HAP-1 (cell line): ENCODE results near the gene TDRD9.

ENCODE experiments used
- DNase-seq, 2 experiments: peaks; one replicate each; pipeline ENCODE4 v3.0.0-alpha.2; 2016 to 2020; ENCODE audit warnings: low spot score in 2 of 2
- H3K27me3 ChIP-seq: fragments of 250-450 bp; sonication (Bioruptor Pico); 2 replicates; pipeline ENCODE4 v1.5.1; 2020; ENCODE audit warnings: low read depth, mild to moderate bottlenecking, moderate library complexity
- H3K36me3 ChIP-seq: fragments of 250-450 bp; sonication (Bioruptor Pico); replicated peaks from 2 replicates; pipeline ENCODE4 v1.5.1; 2020; ENCODE audit warnings: mild to moderate bottlenecking
- H3K4me1 ChIP-seq: fragments of 250-450 bp; sonication (Bioruptor Pico); 2 replicates; pipeline ENCODE4 v1.5.1; 2020; ENCODE audit warnings: mild to moderate bottlenecking
- H3K4me3 ChIP-seq: fragments of 250-450 bp; sonication (Bioruptor Pico); 2 replicates; pipeline ENCODE4 v1.5.1; 2020; ENCODE audit warnings: mild to moderate bottlenecking, moderate library complexity
- H3K9me3 ChIP-seq: fragments of 250-450 bp; sonication (Bioruptor Pico); 2 replicates; pipeline ENCODE4 v1.5.1; 2020; ENCODE audit warnings: mild to moderate bottlenecking, moderate library complexity
- in situ Hi-C: fragments of 300-500 bp; cut with MboI; formaldehyde crosslinking; loops from 3 replicates; pipeline ENCODE4 v1.14.3; 2020; ENCODE audit warnings: low sequenced_read_pairs, inconsistent platforms, mixed read lengths

Gene TDRD9

GRCh38 chr14:103999795-104000440 lies 71.7 kb downstream of the TDRD9 start:
- in situ Hi-C loops, result no loop called here
- Histone ChIP-seq H3K36me3 (no peaks in the 10 kb centered on the region), H3K4me3 (no peak overlapping the region), H3K4me1 (no peaks in the 10 kb centered on the region), H3K9me3 (no peaks in the 10 kb centered on the region), H3K27me3 (peaks cover 11% of the 10 kb centered on the region)
- DNase-seq, result no peak

- Histone ChIP-seq H3K27me3 (peaks cover 7% of the 10 kb centered on the region), H3K4me3 (no peak overlapping the region), H3K9me3 (no peaks in the 10 kb centered on the region), H3K36me3 (no peaks in the 10 kb centered on the region), H3K4me1 (no peaks in the 10 kb centered on the region)
- in situ Hi-C loops, result no loop called here
- peak in 1 of 2 experiments; percentile 11 for DNase-seq
Measured at GRCh38 chr14:104001003-104001402, 72.7 kb downstream of the TDRD9 start.

GRCh38 chr14:104003616-104004015 lies 75.4 kb downstream of the TDRD9 start:
- H3K9me3 ChIP-seq, result no peaks in the 10 kb centered on the region
- DNase-seq, result no peak
- in situ Hi-C loops, result no loop called here
- H3K4me3 ChIP-seq, result no peak overlapping the region
- no peaks in the 10 kb centered on the region for H3K4me1 ChIP-seq
- H3K27me3 ChIP-seq, result 0 out of 2 replicates have a peak, but pooled peaks cover 3% of the 10 kb centered on the region
- no peaks in the 10 kb centered on the region for H3K36me3 ChIP-seq

GRCh38 chr14:104004849-104005248 lies 76.6 kb downstream of the TDRD9 start:
- no peaks in the 10 kb centered on the region for H3K27me3 ChIP-seq
- H3K4me3 ChIP-seq, result no peak overlapping the region
- no peaks in the 10 kb centered on the region for H3K36me3 ChIP-seq
- no peaks in the 10 kb centered on the region for H3K9me3 ChIP-seq
- in situ Hi-C loops, result no loop called here
- no peak for DNase-seq
- H3K4me1 ChIP-seq, result no peaks in the 10 kb centered on the region

- Histone ChIP-seq H3K4me1 (no peaks in the 10 kb centered on the region), H3K4me3 (no peak overlapping the region), H3K36me3 (no peaks in the 10 kb centered on the region), H3K9me3 (no peaks in the 10 kb centered on the region), H3K27me3 (no peaks in the 10 kb centered on the region)
- no peak for DNase-seq
- in situ Hi-C loops, result no loop called here
Measured at GRCh38 chr14:104005489-104005888, 77.2 kb downstream of the TDRD9 start.

- in situ Hi-C loops, result no loop called here
- no peaks in the 10 kb centered on the region for H3K9me3 ChIP-seq
Measured at GRCh38 chr14:104007121-104007520, 78.9 kb downstream of the TDRD9 start.

GRCh38 chr14:104009297-104009696 lies 81.0 kb downstream of the TDRD9 start:
- Histone ChIP-seq H3K27me3 (no peaks in the 10 kb centered on the region), H3K4me1 (no peaks in the 10 kb centered on the region), H3K9me3 (no peaks in the 10 kb centered on the region), H3K36me3 (no peaks in the 10 kb centered on the region), H3K4me3 (no peak overlapping the region)
- in situ Hi-C loops, result no loop called here
- no peak for DNase-seq

More at GRCh38 chr14:104007121-104007520, 78.9 kb downstream of the TDRD9 start:
- H3K4me1 ChIP-seq, result no peaks in the 10 kb centered on the region
- H3K36me3 ChIP-seq, result no peaks in the 10 kb centered on the region
- no peaks in the 10 kb centered on the region for H3K27me3 ChIP-seq
- no peak for DNase-seq
- H3K4me3 ChIP-seq, result no peak overlapping the region

- Histone ChIP-seq H3K4me3 (no peak overlapping the region), H3K4me1 (no peaks in the 10 kb centered on the region), H3K27me3 (no peaks in the 10 kb centered on the region; the same call in 1 of the 2 replicates), H3K36me3 (no peaks in the 10 kb centered on the region), H3K9me3 (no peaks in the 10 kb centered on the region)
- DNase-seq, result peak in 1 of 2 experiments; percentile 13
- in situ Hi-C loops, result no loop called here
Measured at GRCh38 chr14:104011824-104012517, 83.7 kb downstream of the TDRD9 start.

- in situ Hi-C loops, result no loop called here
- Histone ChIP-seq H3K4me3 (no peak overlapping the region), H3K9me3 (no peaks in the 10 kb centered on the region), H3K27me3 (no peaks in the 10 kb centered on the region; the same call in 1 of the 2 replicates), H3K36me3 (no peaks in the 10 kb centered on the region), H3K4me1 (no peaks in the 10 kb centered on the region)
- no peak for DNase-seq
Measured at GRCh38 chr14:104014764-104015163, 86.5 kb downstream of the TDRD9 start.

- H3K27me3 ChIP-seq, result no peaks in the 10 kb centered on the region; the same call in 1 of the 2 replicates
- in situ Hi-C loops, result no loop called here
- H3K36me3 ChIP-seq, result no peaks in the 10 kb centered on the region
- no peak for DNase-seq
- H3K4me1 ChIP-seq, result no peaks in the 10 kb centered on the region
- H3K4me3 ChIP-seq, result no peak overlapping the region
- H3K9me3 ChIP-seq, result no peaks in the 10 kb centered on the region
Measured at GRCh38 chr14:104016873-104017650, 88.8 kb downstream of the TDRD9 start.

- H3K4me1 ChIP-seq, result no peaks in the 10 kb centered on the region
- no peak for DNase-seq
- no peaks in the 10 kb centered on the region; the same call in 1 of the 2 replicates for H3K27me3 ChIP-seq
- H3K9me3 ChIP-seq, result no peaks in the 10 kb centered on the region
- no peaks in the 10 kb centered on the region for H3K36me3 ChIP-seq
- in situ Hi-C loops, result no loop called here
- no peak overlapping the region for H3K4me3 ChIP-seq
Measured at GRCh38 chr14:104019029-104019428, 90.8 kb downstream of the TDRD9 start.

GRCh38 chr14:104019806-104020205 lies 91.5 kb downstream of the TDRD9 start:
- Histone ChIP-seq H3K36me3 (no peaks in the 10 kb centered on the region), H3K27me3 (no peaks in the 10 kb centered on the region; the same call in 1 of the 2 replicates), H3K4me1 (no peaks in the 10 kb centered on the region), H3K9me3 (no peaks in the 10 kb centered on the region), H3K4me3 (no peak overlapping the region)
- in situ Hi-C loops, result no loop called here
- no peak for DNase-seq

- DNase-seq, result no peak
- no peaks in the 10 kb centered on the region for H3K9me3 ChIP-seq
- in situ Hi-C loops, result no loop called here
- no peaks in the 10 kb centered on the region for H3K4me1 ChIP-seq
- H3K27me3 ChIP-seq, result no peaks in the 10 kb centered on the region
- no peaks in the 10 kb centered on the region for H3K36me3 ChIP-seq
- H3K4me3 ChIP-seq, result no peak overlapping the region
Measured at GRCh38 chr14:104020471-104020870, 92.2 kb downstream of the TDRD9 start.
